GM06990 (cell line): ENCODE data around the gene SHROOM2.

ENCODE experiments used
- DNase-seq: peaks from one replicate; pipeline ENCODE4 v3.0.0-alpha.2; 2011; ENCODE audit not compliant: insufficient read length; ENCODE audit errors: extremely low read depth
- H3K27me3 ChIP-seq: replicated peaks from 2 replicates; pipeline ENCODE4 v1.6.0; 2011; ENCODE audit warnings: low read length; ENCODE audit not compliant: control insufficient read depth, insufficient read depth
- H3K36me3 ChIP-seq: 2 replicates; pipeline ENCODE4 v1.5.1; 2011; ENCODE audit warnings: low read length; ENCODE audit not compliant: control insufficient read depth, insufficient read depth
- H3K4me3 ChIP-seq: replicated peaks from 2 replicates; pipeline ENCODE4 v1.5.1; 2011; ENCODE audit warnings: low read depth, mild to moderate bottlenecking, control low read depth, low read length
- TF ChIP-seq, protein P1 (sequence below): IDR thresholded peaks from 2 replicates; pipeline ENCODE4 v1.5.1; 2011; ENCODE audit warnings: low read length, control low read depth, mild to moderate bottlenecking, inconsistent platforms; ENCODE audit not compliant: insufficient read depth, poor library complexity, severe bottlenecking

SHROOM2 gene

GRCh38 chrX:9745417-9746115, 40.7 kb upstream of the SHROOM2 start:
- DNase-seq, result no peak
- no peak overlapping the region for H3K4me3 ChIP-seq
- H3K27me3 ChIP-seq, result no peaks in the 10 kb centered on the region
- H3K36me3 ChIP-seq, result no peaks in the 10 kb centered on the region
- TF ChIP-seq, protein P1, sequence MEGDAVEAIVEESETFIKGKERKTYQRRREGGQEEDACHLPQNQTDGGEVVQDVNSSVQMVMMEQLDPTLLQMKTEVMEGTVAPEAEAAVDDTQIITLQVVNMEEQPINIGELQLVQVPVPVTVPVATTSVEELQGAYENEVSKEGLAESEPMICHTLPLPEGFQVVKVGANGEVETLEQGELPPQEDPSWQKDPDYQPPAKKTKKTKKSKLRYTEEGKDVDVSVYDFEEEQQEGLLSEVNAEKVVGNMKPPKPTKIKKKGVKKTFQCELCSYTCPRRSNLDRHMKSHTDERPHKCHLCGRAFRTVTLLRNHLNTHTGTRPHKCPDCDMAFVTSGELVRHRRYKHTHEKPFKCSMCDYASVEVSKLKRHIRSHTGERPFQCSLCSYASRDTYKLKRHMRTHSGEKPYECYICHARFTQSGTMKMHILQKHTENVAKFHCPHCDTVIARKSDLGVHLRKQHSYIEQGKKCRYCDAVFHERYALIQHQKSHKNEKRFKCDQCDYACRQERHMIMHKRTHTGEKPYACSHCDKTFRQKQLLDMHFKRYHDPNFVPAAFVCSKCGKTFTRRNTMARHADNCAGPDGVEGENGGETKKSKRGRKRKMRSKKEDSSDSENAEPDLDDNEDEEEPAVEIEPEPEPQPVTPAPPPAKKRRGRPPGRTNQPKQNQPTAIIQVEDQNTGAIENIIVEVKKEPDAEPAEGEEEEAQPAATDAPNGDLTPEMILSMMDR, result no peak

- TF ChIP-seq, protein P1, result no peak
- no peak for DNase-seq
- Histone ChIP-seq H3K27me3 (no peaks in the 10 kb centered on the region), H3K4me3 (no peak overlapping the region), H3K36me3 (no peaks in the 10 kb centered on the region)
These were observed 39.9 kb upstream of the SHROOM2 start for GRCh38 chrX:9746148-9746888.

GRCh38 chrX:9747644-9748043, 38.6 kb upstream of the SHROOM2 start:
- DNase-seq, result no peak

DNA sequence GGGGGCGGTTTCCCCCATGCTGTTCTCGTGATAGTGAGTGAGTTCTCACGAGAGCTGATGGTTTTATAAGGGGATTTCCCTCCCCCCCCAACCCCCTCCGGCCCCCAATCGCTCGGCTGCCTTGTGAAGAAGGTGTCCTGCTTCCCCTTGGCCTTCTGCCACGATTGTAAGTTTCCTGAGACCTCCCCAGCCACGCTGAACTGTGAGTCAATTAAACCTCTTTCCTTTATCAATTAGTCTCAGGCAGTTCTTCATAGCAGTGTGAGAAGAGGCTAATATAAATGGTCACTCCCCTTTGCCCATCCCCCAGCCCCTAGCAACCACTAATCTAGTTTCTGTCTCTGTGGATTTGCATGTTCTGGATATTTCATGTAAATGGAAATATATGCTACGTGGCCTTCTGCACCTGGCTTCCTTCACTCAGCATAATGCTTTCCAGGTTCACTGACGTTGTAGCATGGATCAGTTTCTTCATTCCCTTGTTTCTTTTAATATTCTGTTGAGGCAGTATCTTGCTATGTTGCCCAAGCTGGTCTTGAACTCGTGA, 37.0 kb upstream of the SHROOM2 start:
- Histone ChIP-seq H3K4me3 (no peak overlapping the region), H3K27me3 (no peaks in the 10 kb centered on the region), H3K36me3 (no peaks in the 10 kb centered on the region)
- no peak for DNase-seq
- TF ChIP-seq, protein P1, result no peak

More at GRCh38 chrX:9747644-9748043, 38.6 kb upstream of the SHROOM2 start:
- H3K4me3 ChIP-seq, result no peak overlapping the region
- no peaks in the 10 kb centered on the region for H3K27me3 ChIP-seq
- no peaks in the 10 kb centered on the region for H3K36me3 ChIP-seq
- TF ChIP-seq, protein P1, result no peak

GRCh38 chrX:9757366-9757765, 28.9 kb upstream of the SHROOM2 start:
- DNase-seq, result no peak
- H3K36me3 ChIP-seq, result no peaks in the 10 kb centered on the region
- H3K4me3 ChIP-seq, result no peak overlapping the region
- no peaks in the 10 kb centered on the region for H3K27me3 ChIP-seq
- TF ChIP-seq, protein P1, result no peak
